ENCODE results near the gene ZFP64. TPM values are rescaled to one million over a fixed set of nuclear protein-coding genes. Genes with fewer than 3 reads are reported as not detected.
A peak's percentile ranks its signal among the peaks of the same experiment; 100 is the strongest.

Gene ZFP64
- total RNA-seq, 2 experiments from 2014 or later = 11.6 to 14.2 TPM

DNA sequence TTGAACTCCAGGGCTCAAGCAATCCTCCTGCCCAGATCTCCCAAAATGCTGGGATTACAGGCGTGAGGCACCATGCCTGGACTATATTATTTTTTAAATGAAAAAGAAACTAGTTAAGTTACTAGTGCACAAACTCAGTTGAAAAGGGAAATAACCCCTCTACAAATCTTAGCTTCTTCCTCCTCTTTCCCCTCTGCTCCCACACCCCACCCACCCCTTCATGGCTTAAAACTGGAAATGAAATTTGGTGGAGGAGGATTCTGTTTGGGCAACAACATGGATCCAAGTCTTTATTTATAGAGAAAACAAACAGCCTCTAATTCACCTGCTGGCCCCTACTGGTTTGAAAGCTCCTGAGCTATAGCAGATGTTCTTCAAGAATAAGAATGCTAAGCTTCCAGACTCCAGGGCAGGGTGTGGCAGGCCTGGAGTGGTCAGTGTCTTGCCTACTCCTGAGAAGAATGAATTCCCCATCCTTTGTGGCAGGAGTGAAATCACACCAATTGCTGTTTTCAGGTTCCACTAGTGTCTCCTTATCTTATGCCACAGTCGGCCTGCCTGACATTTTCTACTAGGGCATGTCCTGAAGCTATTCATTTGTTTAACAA, 73.5 kb downstream of the ZFP64 start:
- POLR2A ChIA-PET = no interaction called here
- Mint-ChIP-seq H3K9me3 (no peaks in the 10 kb centered on the region), H3K4me3 (no peak overlapping the region), H3K4me1 (ENCODE audit: low read depth) (no peaks in the 10 kb centered on the region), H3K36me3 (ENCODE audit: low read depth) (peaks cover 5% of the 10 kb centered on the region), H3K27me3 (no peaks in the 10 kb centered on the region), H3K27ac (no peak overlapping the region)
- DNase-seq = no peak
- CTCF ChIA-PET = interaction anchor here (1.3 to 3.4 kb wide), 4 partner anchors 10 to 1130 kb away, joined by 3 to 21 read pairs (median 4); no protein-coding TSS in a partner anchor
- ATAC-seq = no peak
- TF ChIP-seq, protein P1, sequence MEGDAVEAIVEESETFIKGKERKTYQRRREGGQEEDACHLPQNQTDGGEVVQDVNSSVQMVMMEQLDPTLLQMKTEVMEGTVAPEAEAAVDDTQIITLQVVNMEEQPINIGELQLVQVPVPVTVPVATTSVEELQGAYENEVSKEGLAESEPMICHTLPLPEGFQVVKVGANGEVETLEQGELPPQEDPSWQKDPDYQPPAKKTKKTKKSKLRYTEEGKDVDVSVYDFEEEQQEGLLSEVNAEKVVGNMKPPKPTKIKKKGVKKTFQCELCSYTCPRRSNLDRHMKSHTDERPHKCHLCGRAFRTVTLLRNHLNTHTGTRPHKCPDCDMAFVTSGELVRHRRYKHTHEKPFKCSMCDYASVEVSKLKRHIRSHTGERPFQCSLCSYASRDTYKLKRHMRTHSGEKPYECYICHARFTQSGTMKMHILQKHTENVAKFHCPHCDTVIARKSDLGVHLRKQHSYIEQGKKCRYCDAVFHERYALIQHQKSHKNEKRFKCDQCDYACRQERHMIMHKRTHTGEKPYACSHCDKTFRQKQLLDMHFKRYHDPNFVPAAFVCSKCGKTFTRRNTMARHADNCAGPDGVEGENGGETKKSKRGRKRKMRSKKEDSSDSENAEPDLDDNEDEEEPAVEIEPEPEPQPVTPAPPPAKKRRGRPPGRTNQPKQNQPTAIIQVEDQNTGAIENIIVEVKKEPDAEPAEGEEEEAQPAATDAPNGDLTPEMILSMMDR (IDR thresholded peaks at IDR 0.05) = no peak
- intact Hi-C loops (cut with micrococcal nuclease) = no loop called here

DNA sequence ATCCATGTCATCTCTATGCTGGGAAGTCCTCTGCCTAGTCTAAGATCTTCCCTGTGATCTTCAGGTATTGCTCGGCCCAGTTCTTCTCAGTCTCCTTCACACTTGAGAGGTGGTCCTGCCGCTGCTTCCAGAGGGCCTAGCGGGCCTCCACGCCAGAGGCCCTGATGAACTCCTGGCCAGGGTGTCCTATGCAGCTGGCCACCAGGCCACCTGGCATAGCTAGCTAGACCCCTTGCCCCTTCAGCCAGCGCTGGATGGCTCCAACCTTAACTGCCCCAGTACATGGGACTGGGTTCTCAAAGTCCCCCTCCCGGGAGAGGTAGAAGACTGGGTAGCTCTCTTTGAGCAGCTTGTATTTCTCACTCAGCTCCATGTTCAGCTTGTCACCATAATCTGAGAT, 81.1 kb downstream of the ZFP64 start:
- no peak for DNase-seq
- POLR2A ChIA-PET = no interaction called here
- Mint-ChIP-seq H3K4me1 (ENCODE audit: low read depth) (peaks cover 2% of the 10 kb centered on the region), H3K4me3 (no peak overlapping the region), H3K27ac (no peak overlapping the region), H3K9me3 (no peaks in the 10 kb centered on the region), H3K27me3 (peaks cover 16% of the 10 kb centered on the region), H3K36me3 (ENCODE audit: low read depth) (no peaks in the 10 kb centered on the region)
- CTCF ChIA-PET = interaction anchor here (1.2 kb wide), 1 partner anchor 18 kb away, joined by 4 read pairs; no protein-coding TSS in a partner anchor
- TF ChIP-seq, protein P1 (IDR thresholded peaks at IDR 0.05) = no peak
- ATAC-seq = no peak
- intact Hi-C loops (cut with micrococcal nuclease) = no loop called here

DNA sequence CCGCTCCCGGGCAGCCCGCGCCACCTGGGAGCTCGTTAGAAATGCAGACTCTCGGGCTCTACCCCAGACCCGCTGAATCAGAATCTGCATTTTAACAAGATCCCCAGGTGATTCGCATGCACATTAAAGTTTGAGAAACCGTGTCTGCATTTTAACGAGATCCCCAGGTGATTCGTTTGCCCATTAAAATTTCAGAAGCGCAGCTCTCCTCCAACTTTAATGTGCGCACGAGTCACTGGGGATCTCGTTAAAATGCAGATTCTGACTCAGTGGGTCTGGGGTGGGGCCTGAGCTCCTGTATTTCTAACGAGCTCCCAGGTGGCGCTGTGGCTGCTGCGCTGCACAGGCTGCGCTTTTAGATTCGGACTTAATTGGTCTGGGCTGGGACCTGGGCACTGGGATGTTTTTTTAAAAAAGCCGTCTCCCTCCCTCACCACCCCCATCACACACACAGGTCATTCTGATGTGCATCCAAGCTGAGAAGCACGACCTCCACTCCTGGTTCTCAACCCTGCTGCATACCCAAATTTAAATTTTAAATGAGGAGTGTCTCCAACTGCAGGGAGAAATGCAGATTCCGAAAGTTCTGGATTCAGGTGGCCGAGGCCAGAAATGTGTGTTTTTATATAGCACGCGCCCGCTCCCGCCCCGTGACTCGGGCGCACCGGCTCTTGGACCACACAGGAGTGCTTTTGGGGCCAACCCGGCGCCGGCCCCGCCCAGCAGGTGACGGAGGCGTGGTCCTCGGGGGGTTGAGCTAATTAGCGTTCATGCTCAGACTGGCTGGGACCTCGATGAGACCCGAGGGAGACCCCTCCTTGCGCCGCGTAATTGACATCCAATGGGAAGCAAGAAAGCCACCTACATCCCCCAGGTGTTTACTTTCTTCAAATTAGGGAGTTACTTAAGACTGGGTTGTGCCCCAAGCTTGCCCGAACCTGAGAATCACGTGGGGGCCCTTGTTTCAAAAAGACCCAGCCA, 85.8 kb downstream of the ZFP64 start:
- peaks cover 20% of the 10 kb centered on the region for H3K4me1 Mint-ChIP-seq (ENCODE audit: low read depth)
- ATAC-seq (peak; percentile 77), DNase-seq (peak; percentile 60)
- ChIA-PET POLR2A (no interaction called here), CTCF (interaction anchor here (0.7 to 1.9 kb wide), 5 partner anchors 8 to 466 kb away, joined by 3 to 8 read pairs (median 3); no protein-coding TSS in a partner anchor)
- H3K36me3 Mint-ChIP-seq (ENCODE audit: low read depth) = no peaks in the 10 kb centered on the region
- no peak overlapping the region for H3K27ac Mint-ChIP-seq
- peaks cover 37% of the 10 kb centered on the region for H3K27me3 Mint-ChIP-seq
- intact Hi-C loops (cut with micrococcal nuclease) = no loop called here
- H3K9me3 Mint-ChIP-seq = no peaks in the 10 kb centered on the region
- peak overlapping the region; percentile 44 for H3K4me3 Mint-ChIP-seq
- TF ChIP-seq, protein P1 (IDR thresholded peaks at IDR 0.05) = peak; percentile 41

DNA sequence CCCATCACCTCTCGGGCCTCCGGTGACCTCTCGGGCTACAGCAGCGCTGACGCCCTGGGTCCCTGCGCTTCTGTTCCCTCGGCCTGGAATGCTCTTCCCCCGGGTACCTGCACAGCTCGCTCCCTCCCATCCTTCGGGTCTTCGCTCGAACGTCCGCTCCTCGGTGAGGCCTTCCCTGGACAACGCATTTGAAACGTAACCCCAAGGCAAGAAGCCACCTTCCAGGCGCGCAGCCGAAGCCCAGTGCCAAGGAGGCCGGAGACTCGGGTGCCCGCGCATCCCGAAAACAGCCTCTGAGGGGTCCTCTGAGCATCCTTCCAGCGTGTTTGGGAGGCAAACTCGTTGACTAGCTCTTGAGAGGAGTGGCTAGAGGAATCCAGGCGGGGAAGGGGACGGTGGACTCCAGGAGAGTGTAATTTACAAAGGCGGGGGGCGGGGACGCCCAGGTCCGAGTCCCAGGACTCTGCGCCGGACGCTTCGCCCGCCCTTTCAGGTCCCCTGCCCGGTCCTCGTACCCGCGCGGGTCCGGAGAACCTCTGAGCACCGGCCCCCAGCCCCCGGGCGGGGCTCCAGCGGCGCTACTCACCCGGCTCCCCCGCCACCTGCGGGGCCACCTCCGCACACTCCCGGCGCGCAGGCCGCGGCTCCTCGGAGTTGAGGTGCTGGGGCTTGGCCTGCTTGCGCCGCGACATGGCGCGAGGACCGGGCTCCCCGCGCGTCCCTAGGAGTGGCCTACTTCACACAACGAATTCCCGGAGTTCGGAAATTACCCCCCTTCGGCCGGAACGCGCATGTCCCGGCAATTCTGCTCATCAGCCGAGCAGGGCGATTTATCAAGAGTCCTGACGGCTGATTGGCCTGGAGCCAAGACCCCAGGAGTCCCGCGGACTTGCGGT, 86.8 kb downstream of the ZFP64 start:
- ChIA-PET CTCF (interaction anchor here (0.7 to 1.9 kb wide), 7 partner anchors 9 to 465 kb away, joined by 3 to 8 read pairs (median 3); no protein-coding TSS in a partner anchor), POLR2A (no interaction called here)
- Mint-ChIP-seq H3K27ac (no peak overlapping the region), H3K9me3 (no peaks in the 10 kb centered on the region), H3K36me3 (ENCODE audit: low read depth) (no peaks in the 10 kb centered on the region), H3K4me1 (ENCODE audit: low read depth) (peaks cover 20% of the 10 kb centered on the region), H3K27me3 (peaks cover 37% of the 10 kb centered on the region), H3K4me3 (peak overlapping the region; percentile 67)
- ATAC-seq (peak; percentile 18), DNase-seq (peak; percentile 8)
- intact Hi-C loops (cut with micrococcal nuclease) = no loop called here
- TF ChIP-seq, protein P1 (IDR thresholded peaks at IDR 0.05) = no peak

Measured in activated CD8-positive, alpha-beta T cell treated with anti-CD3 and anti-CD28 coated beads for 36 hours (primary cell).